SHP77 (cell line): Measurements from ENCODE around the gene DDR1.
"Not testable (repeated sequence)": the region's sequence is repeated elsewhere in the genome, so short reads cannot be mapped to it uniquely, and the experiment has no call there.

ENCODE experiments used
- DNase-seq, 2 experiments: peaks; one replicate each; lab custom pipeline; 2025; lab: John Stamatoyannopoulos, UW

The DDR1 gene

DNA sequence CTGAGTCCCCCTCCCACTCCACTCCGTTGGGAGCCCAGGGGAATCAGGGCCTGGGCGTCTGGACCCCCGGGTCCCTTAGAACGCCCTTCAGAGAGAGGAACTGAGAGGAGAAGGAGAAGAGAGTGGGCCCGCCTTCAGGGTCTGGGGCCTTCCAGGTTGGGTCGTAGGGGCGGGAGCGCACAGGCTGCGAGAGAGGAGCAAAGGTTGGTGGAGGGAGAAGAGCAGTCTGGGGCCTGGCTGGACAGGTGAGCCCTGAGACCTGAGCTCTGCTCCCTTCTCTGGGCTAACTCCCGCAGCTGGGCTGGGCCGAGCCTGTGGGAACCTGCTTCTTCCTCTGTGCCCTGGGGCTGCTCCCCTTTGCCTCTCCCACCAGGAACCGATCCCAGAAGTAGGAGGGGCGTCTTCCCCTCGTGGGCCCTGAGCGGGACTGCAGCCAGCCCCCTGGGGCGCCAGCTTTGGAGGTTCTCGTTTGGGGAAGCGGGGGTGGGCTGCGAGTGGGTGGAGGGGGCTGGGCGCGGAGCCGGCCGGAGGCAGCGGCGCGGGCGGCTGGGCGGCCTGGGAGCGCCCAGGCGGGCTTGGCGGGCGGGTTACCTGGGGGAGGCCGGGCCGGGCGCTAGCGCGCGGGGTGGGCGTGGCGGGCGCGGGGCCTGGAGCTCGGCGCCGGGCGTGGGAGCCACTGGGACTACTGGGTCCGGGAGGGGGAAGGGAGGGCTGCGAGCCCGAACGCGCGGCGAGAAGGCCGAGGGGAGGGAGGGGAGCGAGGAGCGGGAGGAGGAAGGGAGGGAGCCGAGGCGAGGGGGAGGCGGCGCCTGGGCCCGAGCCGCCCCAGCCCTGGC lies at the start of gene DDR1:
TSS of gene DDR1 (plus strand) at position 835 of the 836 bp plus-strand sequence. CDS start 4,211 bp downstream, outside the sequence.
- peak; percentile 21 to 31 for DNase-seq

DNA sequence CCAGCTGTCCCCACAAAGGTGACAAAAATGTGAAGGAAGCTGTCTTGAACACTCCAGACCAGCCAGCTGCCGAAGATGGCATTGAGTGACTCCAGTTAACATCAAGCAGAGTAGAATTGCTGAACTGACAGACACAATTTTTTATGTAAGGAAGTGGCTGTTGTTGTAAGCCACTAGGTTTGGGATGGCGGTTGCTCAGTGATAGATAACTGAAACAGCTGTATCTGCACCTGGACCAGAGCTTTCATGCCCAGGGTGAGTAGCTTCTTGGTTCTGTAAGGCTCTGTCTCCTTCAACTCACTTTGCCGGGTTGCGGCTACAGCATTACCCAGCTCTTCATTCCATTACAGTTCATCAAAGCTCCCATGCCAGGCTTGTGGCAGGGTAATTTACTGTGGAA lies 49.7 kb upstream of the DDR1 start:
- DNase-seq, result no peak

DNA sequence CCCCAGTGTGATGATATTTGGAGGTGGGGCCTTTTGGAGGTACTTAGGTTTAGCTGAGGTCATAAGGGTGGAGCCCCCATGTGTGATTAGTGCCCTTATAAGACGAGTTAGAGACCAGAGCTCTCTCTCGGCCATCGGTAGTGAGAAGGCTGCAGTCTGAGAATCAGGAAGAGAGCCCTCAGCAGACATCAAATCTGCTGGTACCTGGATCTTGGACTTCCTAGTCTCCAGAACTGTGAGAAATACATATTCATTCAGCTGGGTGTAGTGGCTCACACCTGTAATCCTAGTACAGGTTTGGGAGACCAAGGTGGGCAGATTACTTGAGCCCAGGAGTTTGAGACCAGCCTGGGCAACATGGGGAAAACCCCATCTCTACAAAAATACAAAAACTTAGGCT lies 48.7 kb upstream of the DDR1 start:
- DNase-seq, result no peak

DNA sequence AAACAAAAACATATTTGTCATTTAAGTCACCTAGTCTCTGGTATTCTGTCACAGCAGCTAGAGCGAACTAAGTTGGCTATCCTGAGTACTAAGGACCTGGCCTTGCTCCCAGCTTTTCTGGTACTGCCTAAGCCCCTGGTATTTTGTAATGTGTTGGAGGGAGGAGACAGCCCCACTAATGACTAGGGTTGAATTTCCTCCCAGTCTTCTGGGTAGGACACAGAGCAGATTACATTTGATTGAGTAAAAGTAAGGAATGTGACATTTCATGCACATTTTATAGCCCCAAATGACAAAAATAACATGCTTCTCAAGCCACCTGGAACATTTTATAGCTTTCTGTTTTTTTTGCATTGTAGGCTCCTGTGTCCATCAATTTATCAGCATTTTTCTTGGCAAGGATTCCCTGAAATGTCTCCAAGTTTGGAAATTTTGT lies 47.9 kb upstream of the DDR1 start:
- no peak for DNase-seq

DNA sequence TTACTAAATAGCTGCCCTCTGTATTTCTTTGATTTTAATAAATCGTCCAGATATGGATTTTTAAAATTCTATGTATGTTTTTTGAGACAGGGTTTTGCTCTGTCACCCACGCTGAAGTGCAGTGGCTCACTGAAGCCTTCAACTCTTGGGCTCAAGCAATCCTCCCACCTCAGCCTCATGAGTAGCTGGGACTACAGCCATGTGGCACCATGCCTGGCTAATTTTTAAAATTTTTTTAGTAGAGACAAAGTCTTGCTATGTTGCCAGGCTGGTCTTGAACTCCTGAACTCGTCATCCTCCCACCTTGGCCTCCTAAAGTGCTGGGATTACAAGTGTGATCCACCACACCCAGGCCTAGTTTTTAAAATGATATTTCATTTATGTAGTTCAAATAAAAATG lies 47.4 kb upstream of the DDR1 start:
- no peak for DNase-seq

DNA sequence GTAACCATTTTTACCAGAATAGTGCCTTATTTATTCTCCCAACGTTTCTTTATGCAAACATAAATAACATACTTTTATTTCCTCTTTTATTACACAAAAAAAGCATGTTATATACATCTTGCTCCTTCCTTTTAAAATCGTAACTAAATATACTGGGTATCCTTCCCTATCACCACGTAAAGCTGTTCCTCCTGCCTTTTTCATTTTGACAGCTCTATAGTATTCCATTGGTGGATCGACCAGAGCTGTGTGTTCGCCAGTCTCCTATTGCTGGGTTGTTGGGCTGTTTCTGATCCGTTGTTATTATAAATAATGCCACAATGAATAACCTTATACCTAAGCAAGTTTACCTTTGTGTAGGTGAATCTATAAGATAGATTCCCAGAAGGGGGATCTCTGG lies 46.9 kb upstream of the DDR1 start:
- DNase-seq, result no peak

DNA sequence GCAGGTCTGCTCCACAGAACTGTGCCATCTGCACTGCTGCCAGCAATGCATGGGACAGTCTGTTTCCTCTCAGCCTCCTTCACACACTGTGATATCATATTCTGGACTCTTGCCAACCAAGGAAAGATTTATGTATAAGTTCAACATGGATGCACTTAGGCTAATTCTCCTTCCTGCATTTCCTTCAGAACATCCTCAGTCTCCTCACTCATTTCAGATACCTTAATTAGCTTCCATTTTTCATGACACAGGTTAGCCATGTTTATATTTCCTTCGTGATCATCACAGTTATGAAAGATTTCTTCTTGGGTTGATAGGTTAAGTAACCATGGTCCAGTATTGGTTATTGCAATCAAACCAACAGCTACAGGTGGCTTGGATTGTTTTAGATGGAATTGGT lies 46.4 kb upstream of the DDR1 start:
- peak; percentile 21 to 39 for DNase-seq

DNA sequence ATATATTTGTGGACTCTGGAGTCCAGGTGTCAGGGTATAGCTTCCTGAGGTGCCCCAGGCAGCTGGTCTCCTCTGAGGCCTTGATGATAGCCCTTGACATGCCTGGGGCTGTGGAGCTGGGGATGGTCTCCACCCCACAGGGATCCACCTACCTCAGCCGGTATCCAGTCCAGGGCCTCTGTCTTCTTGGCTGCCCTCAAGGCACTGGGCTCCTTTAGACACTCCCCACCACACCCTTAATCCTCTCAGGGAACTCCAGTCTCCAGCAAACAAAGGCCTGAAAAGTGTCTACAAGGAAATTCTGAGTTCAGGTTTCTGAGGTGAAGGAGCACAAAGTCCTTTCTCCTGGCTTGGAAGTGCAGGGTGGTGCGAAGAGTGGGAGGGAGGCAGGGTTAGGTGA lies 44.6 kb upstream of the DDR1 start:
- no peak for DNase-seq

DNA sequence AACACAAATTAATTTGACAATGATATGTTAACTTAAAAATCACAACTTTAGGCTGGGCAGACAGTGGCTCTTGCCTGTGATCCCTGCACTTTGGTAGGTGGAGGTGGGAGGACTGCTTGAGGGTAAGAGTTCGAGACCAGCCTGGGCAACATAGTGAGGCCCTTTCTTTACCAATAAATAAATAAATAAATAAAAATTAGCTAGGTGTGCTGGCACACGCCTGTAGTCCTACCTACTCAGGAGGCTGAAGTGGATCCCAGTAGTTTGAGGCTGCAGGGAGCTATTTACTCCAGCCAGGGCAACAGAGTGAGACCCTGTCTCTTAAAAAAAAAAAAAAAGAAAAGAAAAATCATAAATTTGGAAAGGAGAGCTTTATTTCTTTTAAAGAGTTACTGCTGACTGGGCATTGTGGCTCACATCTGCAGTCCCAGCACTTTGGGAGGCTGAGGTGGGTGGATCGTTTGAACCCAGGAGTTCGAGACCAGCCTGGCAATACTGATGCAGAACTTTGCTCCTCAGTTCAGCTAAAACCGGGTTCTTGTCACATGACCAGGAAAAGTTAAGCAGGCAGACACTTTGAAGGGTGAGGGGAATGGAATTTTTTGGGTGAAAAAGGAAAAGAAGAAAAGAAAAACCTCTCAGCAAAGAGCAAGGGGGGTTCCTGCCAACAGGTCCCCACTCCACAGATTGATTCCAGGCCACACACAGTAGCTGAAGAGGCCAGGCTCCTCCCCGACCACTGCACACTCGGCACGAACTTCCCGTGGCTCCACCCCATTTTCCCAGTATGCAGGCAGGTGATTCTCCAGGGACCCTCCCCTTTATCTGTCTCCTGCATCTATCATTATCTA lies 44.0 kb upstream of the DDR1 start:
- no peak for DNase-seq

DNA sequence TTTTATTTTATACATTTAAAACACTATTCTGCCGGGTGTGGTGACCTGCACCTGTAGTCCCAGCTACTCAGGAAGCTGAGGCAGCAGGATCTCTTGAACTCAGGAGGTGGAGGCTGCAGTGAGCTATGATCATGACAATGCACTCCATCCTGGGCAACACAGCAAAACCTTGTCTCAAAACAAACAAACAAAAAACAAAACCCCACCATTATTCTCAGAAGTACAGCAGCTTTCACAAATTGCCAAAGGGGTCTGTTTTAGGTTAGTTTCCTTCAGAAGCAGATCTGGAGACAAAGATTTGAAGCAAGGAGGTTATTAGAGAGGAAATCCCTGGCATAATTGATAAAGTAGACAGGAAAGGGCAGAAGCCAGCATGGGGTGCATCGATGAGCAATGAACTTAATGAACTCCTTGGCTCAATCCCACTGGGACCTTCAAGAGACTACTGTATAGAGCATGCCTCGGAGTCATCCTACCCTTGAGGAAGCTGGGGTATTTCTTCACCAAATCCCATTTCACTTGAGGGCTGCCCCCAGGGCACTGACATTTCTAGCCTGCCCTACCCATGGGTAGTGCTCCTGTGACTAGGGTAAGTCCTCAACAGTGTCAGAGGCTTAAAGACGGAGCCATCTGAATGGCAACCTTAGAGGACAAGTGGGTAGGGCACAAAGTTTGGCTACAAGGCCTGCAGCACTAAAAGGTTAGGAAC lies 43.2 kb upstream of the DDR1 start:
- no peak for DNase-seq

DNA sequence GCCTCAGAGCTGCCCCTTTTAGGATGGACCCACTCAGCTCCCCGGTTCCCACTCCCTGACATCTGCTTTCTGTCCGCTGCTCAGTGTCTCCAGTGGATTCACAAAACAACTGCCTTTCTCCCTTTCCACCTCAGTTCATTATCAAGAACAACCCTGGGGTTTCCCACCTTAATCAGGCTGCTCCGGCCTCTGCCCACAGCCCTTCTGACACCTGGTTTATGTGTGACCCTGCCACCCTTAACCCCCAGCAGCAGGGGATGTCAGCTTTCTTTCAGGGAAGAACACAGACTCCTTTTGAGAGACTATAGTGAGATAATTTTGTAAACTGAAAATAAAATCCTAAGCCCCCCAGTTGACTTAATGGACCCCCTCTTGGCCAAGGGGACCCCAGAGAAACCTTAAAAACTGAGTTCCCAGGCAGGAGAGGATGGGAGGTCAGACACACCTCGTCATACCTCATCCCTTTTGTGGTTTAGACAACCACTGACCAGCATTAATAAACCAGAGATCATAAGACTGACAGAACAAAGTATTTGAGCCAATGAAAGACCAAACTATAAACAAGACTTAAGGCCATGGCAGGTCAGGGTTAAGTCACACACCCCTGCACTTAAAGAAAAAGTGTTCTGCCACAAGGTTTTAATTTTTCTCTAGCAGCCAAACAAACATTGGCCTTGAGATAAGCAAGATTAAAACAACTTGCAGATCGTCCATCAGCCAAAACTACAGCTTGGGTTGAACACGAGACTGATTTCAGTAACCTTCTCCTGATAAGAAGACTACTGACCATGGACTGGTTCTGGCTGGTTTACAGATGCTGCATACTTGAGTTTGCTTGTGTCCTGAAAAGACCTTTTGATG lies 42.4 kb upstream of the DDR1 start:
- DNase-seq, result no peak

DNA sequence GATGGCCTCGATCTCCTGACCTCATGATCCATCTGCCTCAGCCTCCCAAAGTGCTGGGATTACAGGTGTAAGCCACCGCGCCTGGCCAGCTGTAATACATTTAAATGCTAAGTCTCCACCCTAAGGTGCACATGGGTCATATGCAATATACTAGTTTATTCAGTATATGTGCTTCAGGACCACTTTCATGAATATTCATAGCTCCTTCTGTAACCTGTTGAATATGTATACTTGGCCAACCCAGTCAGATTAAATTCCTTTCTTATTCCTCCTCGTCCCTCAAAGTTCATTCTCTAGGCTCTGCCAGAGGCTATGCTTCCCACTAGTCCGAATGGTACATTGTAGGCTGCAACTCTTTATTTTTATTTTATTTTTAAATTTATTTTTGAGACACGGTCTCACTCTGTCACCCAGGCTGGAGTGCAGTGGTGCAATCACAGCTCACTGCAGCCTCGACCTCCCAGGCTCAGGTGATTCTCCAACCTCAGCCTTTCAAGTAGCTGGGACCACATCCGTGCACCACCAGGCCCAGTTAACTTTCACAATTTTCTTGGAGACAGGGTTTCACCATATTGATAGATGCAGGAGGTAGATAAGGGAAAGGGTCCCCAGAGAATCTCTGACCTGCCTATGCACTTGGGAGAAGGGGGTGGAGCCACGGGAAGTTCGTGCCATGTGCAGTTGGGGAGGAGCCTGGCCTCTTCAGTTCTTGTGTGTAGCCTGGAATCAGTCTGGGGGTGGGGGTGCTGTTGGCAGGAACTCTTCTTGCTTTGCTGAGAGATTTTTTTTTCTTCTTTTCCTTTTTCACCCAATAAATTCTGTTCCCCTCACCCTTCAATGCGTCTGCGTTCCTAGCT lies 41.3 kb upstream of the DDR1 start:
- no peak for DNase-seq

DNA sequence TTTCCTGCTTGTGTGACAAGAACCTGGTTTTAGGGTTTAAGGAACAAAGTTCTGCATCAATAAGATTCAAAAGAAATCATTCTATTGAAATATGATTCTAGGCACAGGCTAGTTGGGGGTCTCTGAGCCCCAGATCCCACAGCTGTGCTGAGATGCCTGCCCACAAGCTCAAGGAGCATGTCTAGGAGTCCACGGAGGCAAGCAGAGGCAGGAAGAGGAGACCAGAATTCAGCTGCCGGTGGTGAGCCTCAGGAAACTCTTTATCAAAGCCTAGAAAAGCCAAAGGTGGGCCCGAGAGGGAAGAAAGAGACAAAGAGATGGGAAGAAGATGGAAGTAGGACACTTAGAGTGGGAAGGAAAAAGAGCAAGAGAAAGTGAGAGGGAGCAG lies 40.7 kb upstream of the DDR1 start:
- DNase-seq, result no peak

DNA sequence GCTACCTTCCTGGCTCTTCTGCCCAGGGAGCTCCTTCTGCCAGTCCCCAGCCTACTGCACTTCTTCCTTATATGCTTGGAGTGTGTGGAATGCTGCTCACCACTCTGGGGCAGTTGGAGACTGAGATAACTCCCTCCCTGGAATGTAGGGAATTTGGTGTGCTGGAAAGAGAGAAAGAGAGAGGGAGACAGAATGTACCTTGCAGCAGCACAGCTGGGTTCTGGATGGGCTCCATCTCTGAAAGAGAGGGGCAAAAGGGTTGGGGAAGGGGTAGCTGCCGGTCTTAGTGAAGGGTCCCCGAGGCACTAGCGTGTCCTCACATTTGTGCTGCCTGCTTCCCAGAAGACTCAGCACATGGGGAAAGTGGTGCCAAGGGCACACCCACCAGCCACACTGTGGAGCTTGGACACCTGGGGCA lies 40.2 kb upstream of the DDR1 start:
- DNase-seq, result no peak

DNA sequence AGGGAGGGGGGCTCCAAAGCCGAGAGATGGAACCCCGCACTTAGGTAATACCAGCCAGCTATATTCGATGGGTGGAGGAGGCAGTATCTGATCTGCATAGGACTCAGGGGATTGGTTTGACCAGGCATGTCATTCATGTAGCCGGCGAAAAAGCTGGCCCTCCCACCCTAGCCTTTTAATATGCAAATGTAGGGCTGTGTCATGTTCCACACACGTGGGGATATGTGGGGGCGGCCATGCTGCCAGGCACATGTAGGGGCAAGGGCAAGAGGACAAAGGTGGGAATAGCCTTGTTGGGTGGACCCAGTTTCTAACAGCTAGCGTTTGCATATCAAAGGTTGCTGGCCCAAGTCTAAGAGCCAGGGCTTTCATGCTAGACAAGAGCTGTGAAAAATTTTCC lies 39.1 kb upstream of the DDR1 start:
- DNase-seq, result no peak

DNA sequence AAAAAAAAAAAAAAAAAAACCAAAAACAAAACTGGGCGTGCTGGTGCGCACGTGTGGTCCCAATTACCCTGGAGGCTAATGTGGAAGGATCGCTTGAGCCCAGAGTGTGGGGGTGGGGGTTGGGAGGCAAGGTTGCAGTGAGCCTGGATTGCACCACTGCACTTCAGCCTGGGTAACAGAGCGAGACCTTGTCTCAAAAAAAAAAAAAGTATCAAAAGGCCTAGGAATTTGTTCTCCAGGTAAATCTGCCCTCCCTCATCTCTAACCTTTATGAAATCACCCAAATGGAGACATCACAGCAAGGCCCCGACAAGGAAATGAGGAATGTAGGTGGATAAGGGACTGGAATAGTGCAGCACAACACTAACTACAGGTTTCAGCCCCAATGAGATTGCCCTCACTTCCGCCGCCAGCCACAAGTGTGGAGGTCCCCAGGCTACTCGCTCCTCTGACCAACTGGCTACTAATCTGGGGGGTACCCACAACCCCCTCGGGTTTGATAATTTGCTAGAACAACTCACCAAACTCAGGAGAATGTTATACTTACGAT lies 36.8 kb upstream of the DDR1 start:
- no peak for DNase-seq

DNA sequence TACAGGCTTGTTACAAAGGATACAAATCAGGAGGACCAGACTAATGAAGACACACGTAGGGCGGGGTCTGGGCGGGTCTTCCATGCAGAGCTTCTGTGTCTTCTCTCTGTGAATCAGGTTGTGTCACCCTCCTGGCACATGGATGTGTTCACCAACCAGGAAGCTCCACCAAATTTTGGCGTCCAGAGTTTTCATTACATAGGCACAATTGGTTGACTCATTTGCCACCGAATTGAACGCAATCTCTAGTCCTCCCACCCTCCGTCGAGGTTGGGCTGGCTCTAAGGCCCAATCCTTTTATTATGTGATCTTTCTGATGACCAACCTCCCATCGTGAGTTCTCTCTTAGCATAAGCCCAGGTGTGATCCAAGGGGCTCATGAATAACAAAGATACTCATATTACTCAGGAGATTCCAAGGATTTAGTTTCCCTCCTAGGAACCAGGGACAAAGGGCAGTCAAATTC lies 36.3 kb upstream of the DDR1 start:
- DNase-seq, result no peak

DNA sequence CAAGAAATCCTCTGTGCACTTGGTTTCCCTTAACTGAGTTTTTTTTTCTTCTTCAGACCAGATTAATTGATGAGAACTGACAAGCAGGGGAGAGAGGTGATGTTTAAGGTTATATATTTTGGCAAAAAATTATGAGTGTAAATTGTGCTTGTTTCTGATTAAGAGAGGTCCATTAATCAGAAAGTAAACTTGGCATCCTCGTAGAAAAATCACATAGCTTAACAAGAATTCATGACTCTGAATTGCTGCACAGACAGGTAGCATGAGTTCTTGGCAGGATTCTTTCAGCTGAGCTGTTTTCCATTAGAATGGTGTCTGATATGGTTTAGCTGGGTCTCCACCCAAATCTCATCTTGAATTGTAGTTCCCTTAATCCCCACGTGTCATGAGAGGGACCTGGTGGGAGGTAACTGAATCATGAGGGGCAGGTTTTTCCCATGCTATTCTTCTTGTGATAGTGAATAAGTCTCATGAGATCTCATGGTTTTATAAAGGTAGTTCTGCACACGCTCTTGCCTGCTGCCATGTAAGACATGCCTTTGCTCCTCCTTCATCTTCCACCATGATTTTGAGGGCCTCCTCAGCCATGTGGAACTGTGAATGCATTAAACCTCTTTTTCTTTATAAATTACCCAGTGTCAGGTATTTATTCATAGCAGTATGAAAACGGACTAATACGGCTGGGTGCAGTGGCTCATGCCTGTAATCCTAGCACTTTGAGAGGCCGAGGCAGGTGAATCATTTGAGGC lies 34.2 kb upstream of the DDR1 start:
- DNase-seq, result no peak

DNA sequence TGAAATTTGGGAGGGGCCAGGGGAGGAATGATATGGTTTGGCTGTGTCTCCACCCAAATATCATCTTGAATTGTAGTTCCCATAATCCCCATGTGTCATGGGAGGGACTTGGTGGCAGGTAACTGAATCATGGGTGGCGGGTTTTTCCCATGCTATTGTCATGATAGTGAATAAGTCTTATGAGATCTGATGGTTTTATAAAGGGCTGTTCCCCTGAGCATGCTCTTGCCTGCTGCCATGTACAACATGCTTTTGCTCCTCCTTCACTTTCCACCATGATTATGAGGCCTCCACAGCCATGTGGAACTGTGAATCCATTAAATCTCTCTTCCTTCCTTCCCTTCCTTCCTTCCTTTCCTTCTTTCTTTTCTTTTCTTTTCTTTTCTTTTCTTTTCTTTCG lies 31.9 kb upstream of the DDR1 start:
- not testable (repeated sequence) for DNase-seq
